ENCODE data around the gene PRH1. TPM values are rescaled to one million over a fixed set of nuclear protein-coding genes. Genes with fewer than 3 reads are reported as not detected.

PRH1 gene
- total RNA-seq, result 10 to 100 TPM in 1 of 2 experiments, 1 to 10 TPM in 1; 9.7 to 10.8 TPM

GRCh38 chr12:10884086-10884725, at the start of gene PRH1:
TSS of gene PRH1 (minus strand) at chr12:10884255. CDS start at chr12:10884217, 38 bp downstream.
- ChIA-PET CTCF (no interaction called here), POLR2A (no interaction called here)
- Mint-ChIP-seq H3K9me3 (no peaks in the 10 kb centered on the region), H3K27ac (no peak within 1 kb of the TSS), H3K36me3 (ENCODE audit: low read depth) (no peaks in the 10 kb centered on the region), H3K4me1 (no peaks in the 10 kb centered on the region), H3K27me3 (no peaks in the 10 kb centered on the region), H3K4me3 (no peak within 1 kb of the TSS)
- no peak for DNase-seq

DNA sequence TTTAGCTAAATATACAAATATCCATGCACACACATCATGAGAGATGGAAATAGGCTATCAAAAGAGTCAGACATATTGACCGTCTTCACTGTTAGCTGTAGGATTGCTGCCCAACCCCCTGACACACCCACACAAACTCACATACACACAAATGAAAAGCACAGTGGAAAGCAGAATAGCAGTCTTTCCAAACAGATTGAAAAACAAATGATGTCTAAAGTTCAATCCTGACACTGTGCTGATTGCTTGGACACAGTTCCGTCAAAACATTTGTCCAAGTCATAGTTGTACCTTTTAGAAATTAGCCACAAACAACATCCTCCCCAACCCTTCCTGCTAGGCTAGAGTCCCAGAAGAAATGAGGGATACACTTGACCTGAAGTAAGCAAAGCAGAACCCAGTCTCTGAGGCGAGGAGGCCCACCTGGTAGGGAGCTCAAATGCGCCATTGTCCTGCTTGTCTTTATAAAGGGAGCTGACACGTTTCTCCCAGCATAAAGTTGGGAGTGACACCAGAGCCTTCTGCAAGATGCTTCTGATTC, 44.8 kb upstream of the PRH1 start, which contains the start of gene PRH2:
TSS of gene PRH2 (plus strand) at position 491 of the 541 bp plus-strand sequence. CDS start at position 529, 38 bp downstream.
- Mint-ChIP-seq H3K4me3 (no peak within 1 kb of the TSS), H3K27me3 (no peaks in the 10 kb centered on the region), H3K4me1 (no peaks in the 10 kb centered on the region), H3K9me3 (no peaks in the 10 kb centered on the region), H3K27ac (no peak within 1 kb of the TSS), H3K36me3 (ENCODE audit: low read depth) (no peaks in the 10 kb centered on the region)
- ChIA-PET CTCF (no interaction called here), POLR2A (no interaction called here)
- no peak for DNase-seq

- ChIA-PET CTCF (no interaction called here), POLR2A (no interaction called here)
- H3K4me3 Mint-ChIP-seq, result no peak overlapping the region
- H3K27me3 Mint-ChIP-seq, result no peaks in the 10 kb centered on the region
- DNase-seq, result no peak
- H3K27ac Mint-ChIP-seq, result no peak overlapping the region
- no peaks in the 10 kb centered on the region for H3K36me3 Mint-ChIP-seq (ENCODE audit: low read depth)
- no peaks in the 10 kb centered on the region for H3K4me1 Mint-ChIP-seq
- H3K9me3 Mint-ChIP-seq, result no peaks in the 10 kb centered on the region
Observed at GRCh38 chr12:10926269-10926668, 42.2 kb upstream of the PRH1 start.

DNA sequence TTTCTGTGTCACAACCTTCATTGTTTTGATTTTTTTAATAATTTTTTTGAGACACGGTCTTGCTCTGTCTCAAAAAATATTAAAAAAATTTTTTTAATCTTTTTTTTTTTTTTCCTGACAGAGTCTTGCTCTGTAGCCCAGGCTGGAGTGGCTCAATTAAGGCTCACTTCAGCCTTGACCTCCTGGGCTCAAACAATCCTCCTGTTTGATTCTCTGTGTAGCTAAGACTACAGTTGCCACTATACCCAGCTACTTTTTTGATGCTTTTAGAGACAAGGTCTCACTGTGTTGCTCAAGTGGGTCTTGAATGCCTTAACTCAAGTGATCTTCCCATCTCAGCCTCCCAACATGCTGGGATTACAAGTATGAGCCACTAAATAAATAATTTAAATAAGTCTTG, 35.8 kb upstream of the PRH1 start:
- no peak for DNase-seq
- POLR2A ChIA-PET, result no interaction called here
- H3K27ac Mint-ChIP-seq, result no peak overlapping the region
- no peaks in the 10 kb centered on the region for H3K4me1 Mint-ChIP-seq
- H3K36me3 Mint-ChIP-seq (ENCODE audit: low read depth), result no peaks in the 10 kb centered on the region
- CTCF ChIA-PET, result no interaction called here
- no peak overlapping the region for H3K4me3 Mint-ChIP-seq
- H3K9me3 Mint-ChIP-seq, result no peaks in the 10 kb centered on the region
- H3K27me3 Mint-ChIP-seq, result no peaks in the 10 kb centered on the region

DNA sequence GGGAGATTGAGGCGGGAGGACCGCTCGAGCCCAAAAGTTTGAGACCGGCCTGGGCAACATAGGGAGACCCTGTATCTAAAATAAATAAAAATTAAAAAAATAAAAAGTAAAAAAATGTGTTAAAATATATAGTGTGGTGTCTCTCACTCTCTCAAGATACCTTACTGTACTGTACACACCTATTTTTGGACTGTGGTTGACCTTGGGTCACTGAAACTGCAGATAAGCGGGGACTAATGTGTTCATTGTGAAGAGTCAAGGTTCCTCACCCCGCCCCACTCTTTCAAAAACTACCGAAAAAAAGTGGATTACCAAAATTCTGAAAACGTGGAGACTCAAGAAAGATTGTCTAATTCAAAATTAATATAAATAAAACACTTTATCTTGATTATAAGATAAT, 26.3 kb upstream of the PRH1 start:
- no peak overlapping the region for H3K4me3 Mint-ChIP-seq
- no peak for DNase-seq
- ChIA-PET CTCF (no interaction called here), POLR2A (no interaction called here)
- no peaks in the 10 kb centered on the region for H3K9me3 Mint-ChIP-seq
- peaks cover 2% of the 10 kb centered on the region for H3K36me3 Mint-ChIP-seq (ENCODE audit: low read depth)
- no peaks in the 10 kb centered on the region for H3K27me3 Mint-ChIP-seq
- H3K4me1 Mint-ChIP-seq, result no peaks in the 10 kb centered on the region
- H3K27ac Mint-ChIP-seq, result no peak overlapping the region

DNA sequence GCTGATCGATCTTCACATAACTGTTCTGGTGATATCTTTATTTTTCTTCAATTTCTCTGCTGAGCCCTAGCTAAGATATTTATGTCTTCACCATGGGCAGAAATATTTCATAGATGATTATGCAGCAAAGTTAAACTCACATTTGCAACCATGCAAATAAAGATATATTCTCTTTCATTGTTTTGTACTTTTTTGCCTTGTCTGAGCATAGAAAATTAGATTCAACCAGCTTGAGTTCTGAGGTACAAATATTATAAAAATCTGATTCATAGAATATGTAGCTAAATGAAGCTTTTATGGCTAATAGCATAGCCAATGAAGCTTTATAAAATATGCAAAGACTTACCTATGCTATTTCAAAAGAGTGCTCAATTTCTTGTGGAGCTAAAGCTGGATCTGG, 25.4 kb upstream of the PRH1 start, which contains the start of gene TAS2R13:
TSS of gene TAS2R13 (minus strand) at position 101 of the 400 bp plus-strand sequence. CDS start 264 bp downstream, outside the sequence.
- H3K36me3 Mint-ChIP-seq (ENCODE audit: low read depth), result peaks cover 2% of the 10 kb centered on the region
- no peak within 1 kb of the TSS for H3K4me3 Mint-ChIP-seq
- no peak within 1 kb of the TSS for H3K27ac Mint-ChIP-seq
- ChIA-PET CTCF (no interaction called here), POLR2A (no interaction called here)
- DNase-seq, result no peak
- H3K27me3 Mint-ChIP-seq, result no peaks in the 10 kb centered on the region
- no peaks in the 10 kb centered on the region for H3K4me1 Mint-ChIP-seq
- H3K9me3 Mint-ChIP-seq, result peaks cover 6% of the 10 kb centered on the region

DNA sequence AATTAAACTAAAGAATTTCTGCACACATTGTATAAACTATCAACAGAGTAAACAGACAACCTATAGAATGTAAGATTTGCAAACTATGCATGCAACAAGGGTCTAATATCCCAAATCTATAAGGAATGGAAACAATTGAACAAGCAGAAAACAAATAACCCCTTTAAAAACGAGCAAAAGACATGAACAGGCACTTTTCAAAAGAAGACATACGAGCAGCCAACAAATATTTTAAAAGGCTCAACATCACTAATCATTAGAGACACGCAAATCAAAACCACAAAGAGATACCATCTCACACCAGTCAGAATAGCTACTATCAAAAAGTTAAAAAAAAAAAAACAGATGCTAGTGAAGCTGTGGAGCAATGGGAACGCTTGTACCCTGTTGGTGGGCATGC, 20.6 kb upstream of the PRH1 start:
- ChIA-PET CTCF (no interaction called here), POLR2A (no interaction called here)
- H3K36me3 Mint-ChIP-seq (ENCODE audit: low read depth), result peaks cover 2% of the 10 kb centered on the region
- no peaks in the 10 kb centered on the region for H3K27me3 Mint-ChIP-seq
- H3K4me1 Mint-ChIP-seq, result no peaks in the 10 kb centered on the region
- H3K9me3 Mint-ChIP-seq, result peaks cover 17% of the 10 kb centered on the region
- H3K27ac Mint-ChIP-seq, result no peak overlapping the region
- H3K4me3 Mint-ChIP-seq, result no peak overlapping the region
- DNase-seq, result no peak

DNA sequence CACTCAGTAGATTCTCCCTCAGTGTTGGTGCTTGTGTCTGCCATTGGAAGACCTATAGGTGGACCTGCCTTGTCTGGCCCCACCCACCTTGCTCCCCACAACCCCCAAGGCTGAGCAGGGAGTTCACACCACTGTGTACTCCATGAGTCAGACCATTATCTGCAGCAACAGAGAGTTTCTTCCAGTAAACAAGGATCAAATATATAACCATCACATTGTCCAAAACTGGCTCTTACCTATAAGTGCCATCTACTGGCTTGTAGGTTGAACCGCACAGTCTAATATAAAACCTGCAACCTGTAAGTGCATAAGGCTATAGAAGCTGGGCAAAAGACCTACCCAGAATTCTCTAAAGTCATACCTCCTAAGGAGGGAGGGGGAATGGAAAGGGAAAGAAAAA, 17.4 kb upstream of the PRH1 start:
- Mint-ChIP-seq H3K36me3 (ENCODE audit: low read depth) (peaks cover 2% of the 10 kb centered on the region), H3K27me3 (no peaks in the 10 kb centered on the region), H3K9me3 (peaks cover 20% of the 10 kb centered on the region), H3K4me3 (no peak overlapping the region), H3K27ac (no peak overlapping the region), H3K4me1 (no peaks in the 10 kb centered on the region)
- no peak for DNase-seq
- POLR2A ChIA-PET, result no interaction called here
- CTCF ChIA-PET, result no interaction called here

DNA sequence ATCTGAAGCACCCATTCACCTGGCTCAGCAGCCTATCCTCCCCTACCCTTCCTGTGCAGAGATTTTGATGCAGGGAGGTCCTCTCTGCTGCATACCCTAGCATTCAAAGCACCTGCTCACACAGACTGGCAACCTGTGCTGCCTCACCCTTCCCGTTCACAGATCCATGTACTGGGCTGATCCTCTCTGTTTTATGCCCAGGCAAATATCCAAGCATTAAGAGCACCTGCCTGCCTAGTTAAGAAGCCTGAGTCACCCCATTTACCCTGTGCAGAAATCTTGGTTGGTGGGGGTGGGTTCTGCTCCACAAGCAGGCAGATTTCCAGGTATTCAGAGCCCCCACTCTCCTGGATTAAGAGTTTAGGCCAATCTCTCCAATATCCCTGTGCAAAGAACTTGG, 16.9 kb upstream of the PRH1 start:
- no peaks in the 10 kb centered on the region for H3K27me3 Mint-ChIP-seq
- no peak for DNase-seq
- ChIA-PET POLR2A (no interaction called here), CTCF (no interaction called here)
- H3K27ac Mint-ChIP-seq, result no peak overlapping the region
- peaks cover 20% of the 10 kb centered on the region for H3K9me3 Mint-ChIP-seq
- H3K4me1 Mint-ChIP-seq, result no peaks in the 10 kb centered on the region
- peaks cover 2% of the 10 kb centered on the region for H3K36me3 Mint-ChIP-seq (ENCODE audit: low read depth)
- H3K4me3 Mint-ChIP-seq, result no peak overlapping the region

- H3K36me3 Mint-ChIP-seq (ENCODE audit: low read depth), result no peaks in the 10 kb centered on the region
- H3K4me1 Mint-ChIP-seq, result no peaks in the 10 kb centered on the region
- no peak overlapping the region for H3K4me3 Mint-ChIP-seq
- DNase-seq, result no peak
- CTCF ChIA-PET, result no interaction called here
- POLR2A ChIA-PET, result no interaction called here
- H3K27me3 Mint-ChIP-seq, result no peaks in the 10 kb centered on the region
- H3K27ac Mint-ChIP-seq, result no peak overlapping the region
- H3K9me3 Mint-ChIP-seq, result peaks cover 20% of the 10 kb centered on the region
Observed at GRCh38 chr12:10900530-10900929, 16.5 kb upstream of the PRH1 start.

- no peaks in the 10 kb centered on the region for H3K27me3 Mint-ChIP-seq
- no peak overlapping the region for H3K4me3 Mint-ChIP-seq
- H3K36me3 Mint-ChIP-seq (ENCODE audit: low read depth), result no peaks in the 10 kb centered on the region
- no peak for DNase-seq
- H3K4me1 Mint-ChIP-seq, result no peaks in the 10 kb centered on the region
- CTCF ChIA-PET, result interaction anchor here (0.6 kb wide), 1 partner anchor 375 kb away, joined by 4 read pairs; no protein-coding TSS in a partner anchor
- H3K27ac Mint-ChIP-seq, result no peak overlapping the region
- H3K9me3 Mint-ChIP-seq, result peaks cover 2% of the 10 kb centered on the region
- POLR2A ChIA-PET, result no interaction called here
Observed at GRCh38 chr12:10896854-10897253, 12.8 kb upstream of the PRH1 start.

DNA sequence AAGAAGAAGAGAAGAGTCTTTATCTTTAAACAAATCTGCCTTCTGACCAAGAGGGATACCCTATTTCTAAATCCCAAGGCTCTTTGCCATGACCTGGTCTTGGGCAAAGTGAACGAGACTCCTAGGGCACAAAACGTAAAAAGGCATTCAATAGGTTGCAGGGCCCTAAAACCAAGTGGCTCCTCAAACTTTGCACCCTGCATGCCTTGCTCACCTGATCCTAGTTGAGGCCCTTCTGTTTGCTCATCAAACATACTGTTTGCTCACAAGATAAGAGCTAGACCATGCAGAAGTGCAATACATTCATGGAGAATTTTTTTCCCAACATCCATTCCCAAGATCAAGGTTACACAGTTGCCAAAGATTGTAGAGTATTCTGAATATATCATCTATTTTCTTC, 7.9 kb upstream of the PRH1 start:
- H3K36me3 Mint-ChIP-seq (ENCODE audit: low read depth), result no peaks in the 10 kb centered on the region
- DNase-seq, result no peak
- H3K4me3 Mint-ChIP-seq, result no peak overlapping the region
- no peaks in the 10 kb centered on the region for H3K4me1 Mint-ChIP-seq
- H3K27ac Mint-ChIP-seq, result no peak overlapping the region
- ChIA-PET CTCF (no interaction called here), POLR2A (no interaction called here)
- no peaks in the 10 kb centered on the region for H3K9me3 Mint-ChIP-seq
- H3K27me3 Mint-ChIP-seq, result no peaks in the 10 kb centered on the region

- Mint-ChIP-seq H3K27me3 (no peaks in the 10 kb centered on the region), H3K36me3 (ENCODE audit: low read depth) (no peaks in the 10 kb centered on the region), H3K27ac (no peak overlapping the region), H3K4me1 (no peaks in the 10 kb centered on the region), H3K9me3 (no peaks in the 10 kb centered on the region), H3K4me3 (no peak overlapping the region)
- POLR2A ChIA-PET, result no interaction called here
- DNase-seq, result no peak
- CTCF ChIA-PET, result no interaction called here
Observed at GRCh38 chr12:10889226-10889625, 5.2 kb upstream of the PRH1 start.

GRCh38 chr12:10873378-10873777, 10.7 kb downstream of the PRH1 start:
- Mint-ChIP-seq H3K4me3 (no peak overlapping the region), H3K9me3 (peaks cover 2% of the 10 kb centered on the region)

More at GRCh38 chr12:10873378-10873777, 10.7 kb downstream of the PRH1 start:
- H3K4me1 Mint-ChIP-seq, result no peaks in the 10 kb centered on the region
- H3K27ac Mint-ChIP-seq, result no peak overlapping the region
- ChIA-PET POLR2A (no interaction called here), CTCF (interaction anchor here (1.1 kb wide), 1 partner anchor 326 kb away, joined by 3 read pairs; no protein-coding TSS in a partner anchor)
- no peak for DNase-seq
- peaks cover 14% of the 10 kb centered on the region for H3K36me3 Mint-ChIP-seq (ENCODE audit: low read depth)
- no peaks in the 10 kb centered on the region for H3K27me3 Mint-ChIP-seq
